HUES48 (cell line): ENCODE data around the gene S100A7A.

Source experiments
- H3K27ac ChIP-seq: one replicate; pipeline ENCODE4 v1.7.0; 2013; ENCODE audit warnings: low read depth, low read length, inconsistent platforms
- H3K27me3 ChIP-seq: 2 replicates; pipeline ENCODE4 v1.6.1; 2013; ENCODE audit warnings: mild to moderate bottlenecking, low read length; ENCODE audit not compliant: control insufficient read depth, insufficient read depth
- H3K36me3 ChIP-seq: 2 replicates; pipeline ENCODE4 v1.6.1; 2013; ENCODE audit warnings: low read length; ENCODE audit not compliant: control insufficient read depth, insufficient read depth
- H3K4me1 ChIP-seq: 2 replicates; pipeline ENCODE4 v1.6.1; 2013; ENCODE audit warnings: mild to moderate bottlenecking, low read length; ENCODE audit not compliant: control insufficient read depth, insufficient read depth
- H3K4me3 ChIP-seq: 2 replicates; pipeline ENCODE4 v1.5.1; 2013; ENCODE audit warnings: mild to moderate bottlenecking, low read depth, low read length
- H3K9ac ChIP-seq: 2 replicates; pipeline ENCODE4 v1.6.1; 2013; ENCODE audit warnings: mild to moderate bottlenecking, low read depth, low read length, moderate library complexity
- H3K9me3 ChIP-seq: 2 replicates; pipeline ENCODE4 v1.6.1; 2013; ENCODE audit warnings: low read length; ENCODE audit not compliant: control insufficient read depth, insufficient read depth

The S100A7A gene

DNA sequence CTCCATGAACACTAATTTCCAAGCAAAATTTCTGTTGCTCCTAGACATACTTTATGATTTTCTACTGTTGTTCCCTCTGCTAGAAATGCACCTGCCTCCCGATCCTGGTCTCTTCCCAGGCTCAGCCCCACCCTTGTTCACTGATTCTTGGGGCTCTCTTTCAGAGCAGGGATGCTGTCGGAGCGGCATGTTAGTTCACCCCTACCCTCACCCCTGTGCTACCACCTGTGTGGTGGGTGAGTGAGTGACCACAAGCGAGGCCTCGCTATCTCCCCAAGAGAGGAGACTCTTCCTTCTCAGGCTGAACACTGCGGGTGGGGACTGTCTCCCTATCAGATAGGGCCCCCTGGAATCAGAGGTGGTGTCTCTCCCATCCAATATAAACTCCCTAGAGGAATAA, 20.5 kb upstream of the S100A7A start:
- Histone ChIP-seq H3K27ac (no peak overlapping the region), H3K27me3 (no peaks in the 10 kb centered on the region)

GRCh38 chr1:153396461-153396860, 19.9 kb upstream of the S100A7A start:
- no peaks in the 10 kb centered on the region for H3K36me3 ChIP-seq
- H3K9ac ChIP-seq = no peak overlapping the region
- H3K27ac ChIP-seq = no peak overlapping the region
- no peaks in the 10 kb centered on the region for H3K4me1 ChIP-seq
- no peaks in the 10 kb centered on the region for H3K9me3 ChIP-seq
- H3K27me3 ChIP-seq = no peaks in the 10 kb centered on the region
- H3K4me3 ChIP-seq = no peak overlapping the region

More for the DNA sequence above, 20.5 kb upstream of the S100A7A start:
- H3K9me3 ChIP-seq = no peaks in the 10 kb centered on the region
- H3K4me1 ChIP-seq = no peaks in the 10 kb centered on the region
- H3K36me3 ChIP-seq = no peaks in the 10 kb centered on the region
- H3K4me3 ChIP-seq = no peak overlapping the region
- H3K9ac ChIP-seq = no peak overlapping the region

- Histone ChIP-seq H3K4me1 (no peaks in the 10 kb centered on the region), H3K27me3 (no peaks in the 10 kb centered on the region), H3K36me3 (no peaks in the 10 kb centered on the region), H3K9me3 (no peaks in the 10 kb centered on the region), H3K27ac (no peak overlapping the region), H3K4me3 (no peak overlapping the region), H3K9ac (no peak overlapping the region)
Observed at GRCh38 chr1:153397051-153397923, 19.0 kb upstream of the S100A7A start.

GRCh38 chr1:153397924-153398651, 18.2 kb upstream of the S100A7A start:
- Histone ChIP-seq H3K9ac (no peak overlapping the region), H3K4me1 (no peaks in the 10 kb centered on the region), H3K27me3 (0 out of 2 replicates have a peak, but pooled peaks cover 3% of the 10 kb centered on the region), H3K4me3 (no peak overlapping the region), H3K9me3 (no peaks in the 10 kb centered on the region), H3K36me3 (no peaks in the 10 kb centered on the region), H3K27ac (no peak overlapping the region)

DNA sequence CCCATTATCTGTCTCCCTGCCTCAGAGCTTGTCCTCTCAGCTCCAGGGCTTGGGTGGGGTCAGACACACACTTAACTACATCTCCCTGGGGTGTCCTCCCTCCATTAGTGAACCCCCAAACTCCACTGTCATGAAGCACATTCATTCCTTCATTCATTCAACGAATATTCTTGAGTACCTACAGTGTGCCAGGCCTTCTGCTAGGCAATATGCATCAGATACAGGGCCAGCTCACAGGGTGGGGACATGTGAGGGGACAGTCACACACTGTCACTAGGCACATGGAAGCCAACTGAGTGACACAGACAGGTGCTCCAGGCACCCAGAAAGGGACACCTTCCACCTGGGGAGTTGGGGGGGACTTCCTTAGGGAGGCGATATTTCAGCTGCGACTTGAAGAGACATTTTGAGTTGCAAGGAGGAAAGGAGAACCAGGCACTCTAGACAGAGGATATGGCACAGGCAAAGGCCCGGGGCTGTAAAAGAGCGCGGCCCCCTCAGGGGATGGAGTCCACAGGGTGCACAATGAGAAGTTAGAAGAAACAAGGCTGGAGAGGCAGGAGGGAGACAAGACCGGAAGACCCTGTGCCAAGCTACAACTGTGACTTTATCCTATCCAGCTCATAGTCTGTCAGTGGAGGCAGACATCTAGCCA, 16.8 kb upstream of the S100A7A start:
- no peaks in the 10 kb centered on the region for H3K4me1 ChIP-seq
- peaks cover 13% of the 10 kb centered on the region for H3K27me3 ChIP-seq
- no peaks in the 10 kb centered on the region for H3K36me3 ChIP-seq
- H3K9me3 ChIP-seq = no peaks in the 10 kb centered on the region
- no peak overlapping the region for H3K27ac ChIP-seq
- H3K4me3 ChIP-seq = no peak overlapping the region
- H3K9ac ChIP-seq = no peak overlapping the region

GRCh38 chr1:153400244-153400643, 16.1 kb upstream of the S100A7A start:
- Histone ChIP-seq H3K27me3 (peaks cover 14% of the 10 kb centered on the region), H3K4me1 (no peaks in the 10 kb centered on the region), H3K27ac (no peak overlapping the region)

GRCh38 chr1:153401461-153401860, 14.9 kb upstream of the S100A7A start:
- Histone ChIP-seq H3K36me3 (no peaks in the 10 kb centered on the region), H3K27ac (no peak overlapping the region), H3K27me3 (peaks cover 14% of the 10 kb centered on the region), H3K4me1 (no peaks in the 10 kb centered on the region), H3K9me3 (no peaks in the 10 kb centered on the region), H3K9ac (no peak overlapping the region), H3K4me3 (no peak overlapping the region)

More at GRCh38 chr1:153400244-153400643, 16.1 kb upstream of the S100A7A start:
- H3K36me3 ChIP-seq = no peaks in the 10 kb centered on the region
- no peak overlapping the region for H3K9ac ChIP-seq
- H3K4me3 ChIP-seq = no peak overlapping the region
- no peaks in the 10 kb centered on the region for H3K9me3 ChIP-seq

DNA sequence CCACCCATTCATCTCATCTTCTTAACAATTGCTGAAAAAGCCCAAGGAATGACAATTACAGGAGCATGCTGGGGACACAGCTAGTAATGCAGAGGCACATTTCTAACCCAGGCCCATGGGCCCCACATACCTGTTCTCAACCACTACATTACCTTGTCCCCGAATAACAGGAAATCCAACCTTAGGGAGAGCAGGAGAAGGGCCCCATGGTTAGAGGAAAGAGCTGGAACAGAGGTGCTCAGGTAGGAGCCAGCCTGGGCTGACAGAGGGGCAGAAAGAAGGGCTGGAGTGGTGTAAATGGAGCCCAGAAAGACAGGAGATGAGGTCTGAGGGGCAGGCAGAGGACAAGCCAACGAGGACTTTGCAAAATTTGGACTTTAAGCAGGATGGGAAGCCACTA, 14.1 kb upstream of the S100A7A start:
- H3K36me3 ChIP-seq = no peaks in the 10 kb centered on the region
- H3K9ac ChIP-seq = no peak overlapping the region
- no peaks in the 10 kb centered on the region for H3K9me3 ChIP-seq
- peaks cover 14% of the 10 kb centered on the region for H3K27me3 ChIP-seq
- H3K4me1 ChIP-seq = no peaks in the 10 kb centered on the region
- no peak overlapping the region for H3K4me3 ChIP-seq
- no peak overlapping the region for H3K27ac ChIP-seq

DNA sequence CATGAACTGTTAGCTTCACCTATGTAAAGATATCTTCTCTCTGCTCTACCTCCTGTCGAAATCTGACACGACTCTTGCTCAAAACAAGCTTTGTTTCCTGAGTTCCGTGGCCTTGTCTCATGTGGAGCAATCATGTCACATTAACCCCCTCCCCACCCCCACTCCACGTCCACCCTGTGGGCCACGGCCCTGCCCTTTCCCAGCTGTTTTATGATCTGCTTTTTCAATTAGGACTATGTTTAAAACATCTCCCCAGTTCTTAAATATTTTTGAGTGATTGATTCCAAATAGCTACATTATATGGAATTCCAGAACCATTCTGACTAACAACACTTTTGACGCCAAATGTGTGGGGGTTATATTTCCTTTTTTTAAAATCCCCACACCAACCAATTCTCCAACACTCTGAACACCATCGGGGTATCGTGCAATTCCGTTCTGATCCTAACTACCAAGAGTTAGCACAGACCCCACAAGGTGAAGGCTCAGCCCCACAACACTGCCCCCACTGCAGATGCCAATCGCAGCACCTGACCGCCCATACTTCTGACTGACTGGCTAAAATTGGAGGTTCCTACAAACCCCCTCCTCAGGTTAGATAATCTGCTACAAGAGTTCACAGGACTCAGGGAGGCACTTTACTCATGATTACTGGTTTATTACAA, 12.8 kb upstream of the S100A7A start:
- H3K9me3 ChIP-seq = no peaks in the 10 kb centered on the region
- no peak overlapping the region for H3K4me3 ChIP-seq
- peaks cover 14% of the 10 kb centered on the region for H3K27me3 ChIP-seq
- H3K36me3 ChIP-seq = no peaks in the 10 kb centered on the region
- H3K4me1 ChIP-seq = no peaks in the 10 kb centered on the region
- H3K9ac ChIP-seq = no peak overlapping the region
- no peak overlapping the region for H3K27ac ChIP-seq

DNA sequence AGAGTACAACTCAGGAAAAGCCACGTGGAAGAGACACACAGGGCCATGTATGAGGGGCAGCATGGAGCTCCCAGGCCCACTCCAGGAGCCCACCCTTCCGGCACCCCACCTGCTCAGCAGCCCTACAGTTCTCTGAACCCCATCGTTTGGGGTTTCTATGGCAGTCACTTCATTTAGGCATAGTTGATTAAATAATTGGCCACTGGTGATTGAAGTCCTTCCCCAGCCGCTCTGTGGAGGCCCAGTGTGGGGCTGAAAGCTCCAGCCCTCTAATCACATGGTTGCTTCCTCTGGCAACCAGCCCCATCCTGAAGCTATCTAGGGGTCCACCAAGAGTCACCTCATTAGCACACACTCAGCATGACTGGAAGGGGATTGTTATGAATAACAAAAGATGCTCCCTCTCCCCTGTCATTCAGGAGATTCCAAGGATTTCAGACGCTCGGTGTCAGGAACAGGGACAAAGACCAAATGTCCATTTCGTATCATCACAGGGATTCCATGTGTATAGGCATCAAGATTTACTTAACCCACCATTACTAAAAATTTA, 12.2 kb upstream of the S100A7A start:
- Histone ChIP-seq H3K4me3 (no peak overlapping the region), H3K27me3 (peaks cover 14% of the 10 kb centered on the region), H3K4me1 (no peaks in the 10 kb centered on the region), H3K36me3 (no peaks in the 10 kb centered on the region), H3K9ac (no peak overlapping the region), H3K27ac (no peak overlapping the region), H3K9me3 (no peaks in the 10 kb centered on the region)
